Right hindlimb (tissue), 1 donor: Measurements from ENCODE around the gene NIPAL1.
"Not testable (repeated sequence)": the region's sequence is repeated elsewhere in the genome, so short reads cannot be mapped to it uniquely, and the experiment has no call there.

Experiments
- DNase-seq: peaks from one replicate; pipeline ENCODE4 v3.0.0-alpha.2; 2018

NIPAL1 gene

GRCh38 chr4:48016141-48017107 lies at the start of gene NIPAL1, which contains the start of gene CNGA1:
Gene NIPAL1, plus strand, starts transcription at chr4:48016772. Its CDS starts 68 bp downstream, at chr4:48016840.
Gene CNGA1, minus strand, starts transcription at chr4:48016681. Its CDS starts 63,992 bp downstream, at chr4:47952689.
- peak; percentile 81 for DNase-seq

- no peak for DNase-seq
These were observed 47.7 kb upstream of the NIPAL1 start for GRCh38 chr4:47968847-47969246.

DNA sequence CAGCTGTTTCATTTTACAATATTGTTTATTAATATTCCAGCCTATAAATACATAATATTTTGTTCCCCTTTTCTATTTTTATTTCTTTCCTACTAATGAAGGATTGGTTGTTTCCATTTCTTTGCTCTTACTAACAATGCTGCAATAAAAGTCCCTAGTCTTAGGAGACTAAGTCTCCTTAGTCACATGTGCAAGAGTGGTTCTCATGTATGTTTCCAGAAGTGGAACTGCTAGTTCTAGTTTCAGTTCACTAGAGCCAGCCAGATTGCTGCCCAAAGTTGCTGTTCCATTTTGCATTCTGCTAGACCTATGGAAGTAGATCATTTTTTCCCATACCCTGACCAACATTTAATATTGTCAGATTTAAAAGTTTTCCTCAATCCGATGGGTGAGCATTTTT lies 44.4 kb upstream of the NIPAL1 start:
- no peak for DNase-seq

- no peak for DNase-seq
These were observed 43.9 kb upstream of the NIPAL1 start for GRCh38 chr4:47972721-47973120.

DNA sequence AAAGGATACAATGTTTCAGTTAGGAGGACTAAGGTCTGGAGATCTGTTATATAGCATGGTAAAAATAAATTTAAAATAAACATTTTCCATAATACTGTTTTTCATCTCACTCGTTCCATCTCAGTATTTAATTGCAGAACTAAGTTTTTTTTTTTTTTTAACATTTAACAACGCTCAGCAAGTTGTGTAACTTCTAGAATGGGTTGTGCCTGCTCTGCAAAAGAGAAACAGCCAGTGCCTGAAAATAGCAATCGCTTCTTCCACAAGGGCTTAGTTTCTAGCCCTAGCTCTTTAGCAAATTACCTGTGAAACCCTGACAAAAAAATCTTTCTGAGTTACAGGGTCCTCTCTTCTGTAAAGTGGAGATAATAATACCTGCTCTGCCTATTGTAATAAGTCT lies 42.0 kb upstream of the NIPAL1 start:
- no peak for DNase-seq

DNA sequence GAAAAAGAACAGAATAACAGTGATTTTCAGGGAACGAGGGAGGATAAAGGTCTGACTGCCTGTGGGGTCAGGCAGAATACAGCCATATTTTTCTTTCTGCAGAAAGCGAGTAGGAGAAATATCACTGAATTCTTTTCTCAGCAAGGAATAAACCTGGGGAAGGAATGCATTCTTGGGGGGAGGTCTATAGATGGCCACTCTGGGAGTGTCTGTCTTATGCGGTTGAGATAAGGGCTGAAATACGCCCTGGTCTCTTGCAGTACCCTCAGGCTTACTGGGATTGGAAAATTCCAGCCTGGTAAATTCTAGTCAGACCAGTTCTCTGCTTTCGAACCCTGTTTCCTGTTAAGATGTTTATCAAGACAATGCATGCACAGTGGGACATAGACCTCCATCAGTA lies 26.4 kb upstream of the NIPAL1 start:
- no peak for DNase-seq

GRCh38 chr4:47992475-47992874 lies 24.1 kb upstream of the NIPAL1 start:
- not testable (repeated sequence) for DNase-seq

GRCh38 chr4:47996021-47996420 lies 20.6 kb upstream of the NIPAL1 start:
- no peak for DNase-seq

DNA sequence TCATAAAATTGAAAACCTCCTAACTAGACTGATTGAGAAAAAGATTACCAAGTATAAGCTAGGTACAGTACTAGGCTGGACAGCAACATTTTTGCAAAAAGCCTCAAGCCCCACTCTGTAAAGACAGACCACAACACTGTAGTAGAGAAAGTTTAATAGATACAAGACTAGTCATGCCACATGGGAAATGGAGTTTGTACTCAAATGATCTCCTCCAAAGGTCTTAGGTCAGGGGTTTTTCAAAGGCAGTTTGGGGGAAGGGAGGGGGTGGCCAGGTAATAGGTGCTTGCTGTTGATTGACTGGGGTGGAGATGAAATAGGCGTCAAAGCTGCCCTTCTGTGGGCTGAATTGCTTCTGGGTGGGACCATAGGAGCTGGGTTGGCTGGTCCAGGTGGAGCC lies 14.3 kb upstream of the NIPAL1 start:
- no peak for DNase-seq

DNA sequence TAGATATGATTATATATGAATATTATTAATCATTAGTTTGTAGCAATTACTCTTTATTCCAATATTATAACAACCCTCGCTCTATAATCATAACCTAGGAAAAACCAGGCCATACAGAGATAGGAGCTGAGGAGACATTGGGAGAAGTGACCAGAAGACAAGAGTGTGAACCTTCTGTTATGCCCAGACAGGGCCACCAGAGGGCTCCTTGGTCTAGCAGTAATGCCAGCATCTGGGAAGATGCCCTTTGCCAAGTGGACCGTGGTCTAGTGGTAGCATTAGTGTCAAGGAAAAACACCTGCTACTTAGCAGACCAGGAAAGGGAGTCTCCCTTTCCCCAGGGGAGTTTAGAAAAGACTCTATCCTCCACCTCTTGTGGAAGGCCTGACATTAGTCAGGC lies 13.0 kb upstream of the NIPAL1 start:
- DNase-seq, result not testable (repeated sequence)

DNA sequence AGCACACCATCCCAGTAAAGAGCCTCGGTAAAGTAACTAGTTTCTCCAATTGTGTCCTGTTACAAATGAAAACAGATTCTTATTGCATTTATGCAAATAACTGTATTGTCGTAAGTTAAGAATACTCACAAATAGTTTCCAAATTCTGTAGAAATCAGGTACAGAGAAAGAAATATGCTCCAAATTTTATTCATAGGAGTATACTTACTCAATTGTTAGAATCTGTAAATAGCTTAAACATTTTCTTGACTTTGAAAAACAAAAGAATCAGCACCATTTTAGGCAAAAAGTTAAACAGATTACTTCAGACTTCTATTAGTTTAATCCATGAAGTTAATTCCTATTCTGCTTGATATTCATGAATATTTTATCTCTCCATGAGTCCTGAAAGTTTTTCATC lies 10.8 kb upstream of the NIPAL1 start:
- DNase-seq, result no peak

- no peak for DNase-seq
These were observed 8.5 kb upstream of the NIPAL1 start for GRCh38 chr4:48008021-48008596.

DNA sequence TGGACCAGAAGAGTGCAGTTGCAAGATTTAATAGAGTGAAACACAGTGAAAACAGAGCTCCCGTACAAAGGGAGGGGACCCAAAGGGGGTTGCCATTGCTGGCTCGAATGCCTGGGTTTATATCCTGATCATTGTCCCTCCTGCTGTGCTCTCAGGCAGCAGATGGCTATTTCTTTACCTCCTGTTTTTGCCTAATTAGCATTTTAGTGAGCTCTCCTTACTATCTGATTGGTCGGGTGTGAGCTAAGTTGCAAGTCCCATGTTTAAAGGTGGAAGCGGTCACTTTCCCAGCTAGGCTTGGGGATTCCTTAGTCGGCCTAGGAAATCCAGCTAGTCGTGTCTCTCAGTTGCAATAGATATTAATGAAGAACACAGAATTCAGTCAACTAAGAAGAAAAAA lies 5.7 kb upstream of the NIPAL1 start:
- not testable (repeated sequence) for DNase-seq

GRCh38 chr4:48011722-48012121 lies 4.8 kb upstream of the NIPAL1 start:
- no peak for DNase-seq

GRCh38 chr4:48012824-48013223 lies 3.7 kb upstream of the NIPAL1 start:
- no peak for DNase-seq

DNA sequence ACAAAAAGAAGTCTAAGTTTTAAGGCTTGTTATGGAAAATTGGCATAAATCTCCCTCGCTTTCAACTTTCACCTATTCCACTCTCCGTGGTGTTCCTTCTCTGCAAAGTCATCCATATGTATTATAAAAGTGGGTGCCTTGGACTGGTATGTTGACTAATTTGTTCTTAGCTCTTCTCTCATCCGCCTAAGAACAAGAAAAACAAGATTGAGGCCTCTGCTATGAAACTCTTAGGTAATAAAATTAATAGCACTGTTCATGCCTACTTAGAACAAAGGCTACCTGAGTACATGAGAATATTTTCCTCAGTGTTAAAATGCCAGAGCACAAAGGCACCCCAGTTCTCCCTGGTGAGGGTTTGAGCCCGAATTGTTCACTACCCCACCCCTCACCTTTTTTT lies 1.4 kb upstream of the NIPAL1 start:
- no peak for DNase-seq

- DNase-seq, result no peak
These were observed 894 bp upstream of the NIPAL1 start for GRCh38 chr4:48015678-48016077.

GRCh38 chr4:48017108-48017571 lies 568 bp downstream of the NIPAL1 start:
- DNase-seq, result peak; percentile 41

- no peak for DNase-seq
These were observed 1.5 kb downstream of the NIPAL1 start for GRCh38 chr4:48018112-48018511.

GRCh38 chr4:48021100-48021499 lies 4.5 kb downstream of the NIPAL1 start:
- no peak for DNase-seq

GRCh38 chr4:48022192-48022799 lies 5.7 kb downstream of the NIPAL1 start:
- no peak for DNase-seq

DNA sequence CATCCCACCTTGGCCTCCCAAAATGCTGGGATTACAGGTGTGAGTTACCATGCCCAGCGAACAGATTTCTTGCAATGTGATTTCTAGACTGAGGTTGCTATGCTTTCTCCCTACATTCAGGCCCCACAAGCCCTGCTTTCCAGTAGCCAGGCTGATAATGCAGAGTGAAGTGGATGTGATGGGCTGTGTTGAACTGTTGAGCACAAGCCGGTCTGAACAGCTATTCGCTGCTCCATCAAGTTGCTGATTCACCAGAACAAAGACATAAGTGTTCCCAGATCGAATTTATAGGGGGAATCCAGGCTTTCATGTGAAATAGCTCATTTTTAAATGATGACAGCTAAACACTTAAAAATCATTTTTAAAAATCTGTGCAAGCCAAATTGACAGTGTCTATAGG lies 8.0 kb downstream of the NIPAL1 start:
- no peak for DNase-seq

- DNase-seq, result peak; percentile 62
These were observed 8.4 kb downstream of the NIPAL1 start for GRCh38 chr4:48025005-48025404.

GRCh38 chr4:48027653-48028052 lies 11.1 kb downstream of the NIPAL1 start:
- DNase-seq, result no peak
